Measurements from ENCODE around the gene SLIT3.
"Not testable (repeated sequence)": the region's sequence is repeated elsewhere in the genome, so short reads cannot be mapped to it uniquely, and the experiment has no call there.

Gene SLIT3

DNA sequence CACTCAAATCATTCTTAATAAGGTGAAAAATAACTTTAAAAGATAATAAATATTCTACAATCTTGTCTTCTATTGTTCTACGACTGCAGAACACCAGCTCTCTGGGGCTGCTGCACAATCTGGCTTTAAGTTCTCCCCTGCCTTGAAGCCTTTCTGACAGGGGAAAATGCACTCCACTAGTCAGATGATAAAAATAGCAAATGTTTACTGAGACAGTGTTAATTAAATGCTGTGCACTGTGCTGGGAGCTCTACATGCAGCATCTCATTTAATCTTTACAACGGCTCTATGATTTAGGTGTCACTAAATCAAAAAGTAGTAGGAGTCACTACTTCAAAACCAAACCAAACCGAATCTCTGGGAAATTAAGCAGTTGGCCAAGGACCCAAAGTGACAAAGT, 132.7 kb downstream of the SLIT3 start:
- DNase-seq = no peak

DNA sequence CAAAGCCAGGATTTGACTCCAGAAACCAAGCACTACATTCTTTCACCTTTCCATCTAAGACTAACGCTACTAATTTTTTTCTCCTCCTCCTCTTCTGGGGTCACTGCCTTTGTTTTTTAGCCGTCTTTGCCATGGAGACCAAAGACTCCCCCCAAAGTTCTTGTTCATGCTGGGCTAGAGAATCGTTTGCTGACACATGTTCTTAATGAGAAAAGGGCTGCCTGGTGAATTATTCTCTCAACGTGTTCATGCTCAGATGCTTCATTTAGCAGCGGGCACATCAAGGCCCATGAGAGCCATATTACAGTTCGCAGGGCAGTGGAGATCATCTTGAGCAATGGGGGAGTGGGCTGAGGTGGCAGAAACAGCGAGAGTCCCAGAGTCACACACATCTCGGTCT, 134.9 kb downstream of the SLIT3 start:
- no peak for DNase-seq

DNA sequence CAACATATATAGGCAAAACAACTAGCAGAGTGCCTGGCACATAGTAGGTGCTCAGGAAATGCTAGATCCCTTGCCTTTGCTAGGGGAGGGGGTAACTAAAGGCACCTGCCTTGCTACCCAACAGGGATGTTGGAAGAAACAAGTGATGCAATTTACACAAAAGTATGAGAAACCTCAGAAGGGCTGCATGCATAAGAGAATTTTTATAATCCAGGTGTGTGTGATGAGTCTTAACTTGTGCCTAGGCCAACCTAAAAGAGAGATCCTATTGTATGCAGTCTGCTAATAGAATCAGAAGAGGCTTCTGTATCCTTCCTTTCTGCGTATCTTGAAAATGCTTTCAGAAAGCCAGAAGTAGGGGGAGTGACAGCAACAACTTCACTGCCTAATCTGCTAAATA, 135.9 kb downstream of the SLIT3 start:
- DNase-seq = no peak

DNA sequence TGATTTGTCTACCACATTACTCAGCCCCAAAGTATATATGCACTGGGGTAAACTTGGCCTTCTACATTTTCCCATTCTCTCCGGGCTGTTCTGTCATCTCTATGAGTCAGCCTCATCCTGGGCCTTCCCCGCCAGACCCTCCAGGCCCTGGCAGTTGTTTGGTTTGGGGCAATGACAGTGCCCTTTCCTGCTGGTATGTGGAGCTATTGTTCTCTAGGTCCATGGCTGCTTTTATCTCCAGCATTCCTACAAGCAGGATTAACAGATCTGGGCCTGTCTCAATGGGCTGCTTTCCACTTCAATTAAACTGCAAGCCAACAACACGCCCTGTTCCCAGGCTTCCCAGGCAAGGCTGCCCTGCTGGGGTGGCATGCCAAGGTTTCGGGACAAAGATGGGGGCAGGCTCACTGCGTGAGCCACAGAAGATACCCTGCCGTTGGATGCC, 136.4 kb downstream of the SLIT3 start:
- DNase-seq = no peak

DNA sequence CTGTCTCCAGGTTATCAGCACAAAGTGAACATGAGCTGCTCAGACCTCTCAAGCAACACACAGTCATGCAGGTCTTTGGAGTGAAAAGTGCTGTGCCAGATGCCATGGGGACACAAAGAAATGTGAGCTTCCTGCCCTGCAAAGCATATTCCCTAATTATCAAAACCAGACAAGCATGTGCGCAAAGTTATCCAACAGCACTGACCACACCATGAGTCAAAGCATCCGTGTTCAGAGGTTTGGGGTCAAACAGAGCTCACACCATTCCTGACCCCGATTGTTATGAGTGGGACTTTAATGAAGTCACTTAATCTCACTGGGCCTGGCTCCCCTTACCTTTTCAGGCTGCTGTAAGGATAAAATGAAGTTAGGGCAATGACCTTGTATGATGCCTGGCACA, 138.5 kb downstream of the SLIT3 start:
- DNase-seq = no peak

DNA sequence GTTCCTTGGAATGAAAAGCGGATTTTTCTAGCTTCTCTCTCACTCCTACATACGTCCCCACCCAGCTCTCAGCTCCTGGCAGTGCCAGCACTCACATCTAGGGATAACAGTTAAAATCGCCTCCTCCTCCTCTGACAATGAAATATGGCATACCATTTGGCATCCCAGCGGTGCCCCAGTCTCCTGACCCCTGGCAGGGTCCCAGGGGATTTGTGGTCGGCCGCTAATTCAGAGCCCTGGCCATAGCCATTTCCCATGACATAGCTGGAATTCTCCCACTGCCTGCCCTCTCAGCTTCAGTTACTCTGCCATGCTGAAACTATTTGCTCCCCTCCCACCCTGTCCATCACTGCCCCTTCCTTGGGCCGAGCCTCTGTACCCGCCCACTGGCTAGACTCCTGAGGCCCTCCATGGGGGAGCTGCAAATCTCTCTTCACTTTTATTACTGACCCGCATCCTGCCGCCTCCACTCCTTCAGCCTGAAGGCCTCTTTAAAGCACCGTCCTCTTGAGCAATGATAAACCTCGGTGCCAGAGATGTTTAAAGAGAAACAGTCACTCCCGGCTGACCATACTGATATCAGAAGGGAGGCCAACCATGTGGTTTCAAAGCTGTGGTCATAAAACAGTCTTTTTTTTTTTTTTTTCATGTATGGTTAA, 139.8 kb downstream of the SLIT3 start:
- no peak for DNase-seq

DNA sequence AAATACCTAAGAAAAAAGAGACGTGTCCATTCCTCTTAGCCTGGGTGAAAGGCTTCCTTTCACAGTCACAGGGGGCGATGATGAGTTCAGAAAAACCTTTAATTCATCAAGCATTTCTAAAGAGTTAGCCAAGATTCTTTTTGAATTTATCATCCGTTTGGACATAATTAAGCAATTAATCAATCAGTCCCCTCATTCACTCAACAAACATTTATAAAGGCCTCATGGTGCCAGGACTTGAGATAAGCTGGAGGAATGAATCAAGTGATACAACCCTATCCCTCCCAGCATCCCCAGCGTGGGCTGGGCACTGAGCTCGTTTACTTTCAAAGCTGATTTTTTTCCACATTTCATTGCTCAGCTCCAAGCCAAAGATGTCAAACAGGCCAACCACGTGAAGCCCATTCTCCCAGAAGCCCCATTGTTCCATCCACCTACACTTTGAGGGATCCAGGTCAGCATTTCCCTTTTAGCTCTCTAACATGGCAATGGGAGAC, 140.5 kb downstream of the SLIT3 start:
- DNase-seq = no peak

DNA sequence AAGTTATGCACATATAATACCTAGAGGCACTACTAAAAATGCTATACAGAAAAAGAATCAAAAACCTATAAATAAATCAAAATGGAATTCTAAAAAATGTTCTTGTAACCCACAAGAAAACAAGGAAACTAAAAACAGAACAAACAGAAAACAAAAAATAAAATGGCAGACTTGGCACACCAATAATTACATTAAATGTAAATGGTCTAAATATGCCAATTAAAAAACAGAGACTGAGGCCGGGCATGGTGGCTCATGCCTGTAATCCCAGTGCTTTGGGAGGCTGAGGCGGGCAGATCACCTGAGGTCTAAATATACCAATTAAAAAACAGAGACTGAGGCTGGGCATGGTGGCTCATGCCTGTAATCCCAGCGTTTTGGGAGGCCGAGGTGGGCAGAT, 142.2 kb downstream of the SLIT3 start:
- DNase-seq = no peak

DNA sequence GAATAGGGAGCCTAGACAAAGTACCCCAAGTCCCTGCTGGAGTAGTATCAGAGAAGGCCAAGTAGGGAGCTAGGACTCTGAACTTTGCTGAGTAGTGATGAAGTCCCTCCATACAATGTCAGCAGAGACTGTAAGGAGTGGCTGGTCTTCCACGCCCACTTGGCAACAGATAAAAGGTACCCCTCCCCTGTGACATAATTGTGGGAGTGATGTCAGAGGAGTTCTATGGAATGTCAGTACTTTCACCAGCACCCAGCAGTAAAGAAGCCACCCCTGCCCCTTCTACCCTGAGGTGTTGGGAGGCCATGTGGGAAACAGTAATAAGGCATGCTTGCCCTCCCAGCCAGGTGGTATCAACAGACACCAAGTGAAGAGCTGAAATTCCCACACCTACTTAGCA, 143.9 kb downstream of the SLIT3 start:
- no peak for DNase-seq

DNA sequence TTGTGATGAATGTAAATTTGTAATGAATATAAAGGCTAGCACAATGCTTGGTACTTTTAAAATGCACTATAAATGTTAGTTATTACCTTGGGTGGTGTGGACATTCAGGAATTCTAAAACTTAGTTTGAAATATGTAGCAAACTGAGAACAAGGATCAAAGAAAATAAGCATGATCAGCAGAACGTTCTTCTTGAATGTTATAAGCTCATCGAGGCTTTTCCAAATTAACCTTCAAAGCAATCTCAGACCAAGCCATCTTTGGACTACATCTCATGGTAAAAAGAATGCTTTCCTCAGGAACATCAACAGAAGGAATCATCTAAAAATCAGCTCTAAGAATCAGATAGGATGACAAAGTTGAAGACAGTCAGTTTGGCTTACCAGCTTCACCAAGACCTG, 146.3 kb downstream of the SLIT3 start:
- no peak for DNase-seq

DNA sequence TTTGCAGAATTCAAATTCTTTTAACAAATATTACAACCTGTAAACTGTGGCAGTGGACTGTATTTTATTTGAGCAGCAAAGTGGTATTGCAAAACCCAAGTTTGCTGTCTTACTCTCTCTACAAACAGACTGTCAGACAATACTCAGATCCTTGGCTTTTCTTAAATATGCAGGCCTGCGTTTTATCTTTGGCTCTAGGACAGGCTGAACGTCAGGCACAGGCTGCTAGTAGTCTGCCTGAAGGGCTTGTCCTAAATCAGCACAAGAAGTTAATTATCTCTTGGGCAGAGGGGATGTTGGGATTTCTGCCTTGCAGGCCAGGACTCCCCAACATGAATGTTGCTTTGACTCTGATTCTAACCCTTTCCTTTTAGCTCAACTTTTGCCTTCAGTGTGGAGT, 147.5 kb downstream of the SLIT3 start:
- no peak for DNase-seq

DNA sequence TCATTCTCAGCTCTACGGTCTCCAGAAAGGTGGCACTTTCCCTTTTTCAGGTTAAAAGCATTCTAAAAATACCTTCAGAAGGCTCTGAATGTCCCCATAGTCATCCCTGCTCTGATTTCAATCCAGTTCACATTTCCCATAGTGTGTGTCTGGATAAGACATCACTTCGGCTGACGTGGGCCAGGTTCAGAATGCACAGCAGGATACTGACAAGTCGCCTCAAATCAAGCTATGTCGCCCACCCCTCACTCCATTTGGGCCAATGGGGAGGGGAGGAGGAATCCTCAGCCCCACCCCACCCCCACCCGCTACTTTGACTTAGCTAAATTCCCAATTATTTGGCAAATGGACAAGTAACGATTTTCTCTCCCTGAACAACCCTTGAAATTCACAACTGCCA, 148.0 kb downstream of the SLIT3 start:
- no peak for DNase-seq

DNA sequence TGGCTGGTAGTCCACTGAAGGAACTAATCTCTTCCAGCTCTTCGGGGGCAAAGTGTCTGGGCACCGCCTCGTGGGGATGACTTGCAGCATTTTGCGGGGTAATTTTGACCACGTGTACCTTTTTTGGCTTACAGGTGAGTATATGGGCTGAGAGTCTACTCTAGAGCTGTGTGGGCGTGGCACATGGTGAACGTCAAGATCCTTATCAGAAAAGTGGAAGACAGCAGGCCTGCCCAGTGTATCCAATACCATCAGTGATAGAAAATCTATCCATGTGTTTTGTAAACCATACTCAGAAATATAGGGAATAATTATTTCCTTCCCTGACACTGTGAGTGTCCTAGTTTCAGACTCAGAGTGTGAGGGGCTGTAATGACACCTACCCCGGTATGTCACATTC, 148.5 kb downstream of the SLIT3 start:
- no peak for DNase-seq

DNA sequence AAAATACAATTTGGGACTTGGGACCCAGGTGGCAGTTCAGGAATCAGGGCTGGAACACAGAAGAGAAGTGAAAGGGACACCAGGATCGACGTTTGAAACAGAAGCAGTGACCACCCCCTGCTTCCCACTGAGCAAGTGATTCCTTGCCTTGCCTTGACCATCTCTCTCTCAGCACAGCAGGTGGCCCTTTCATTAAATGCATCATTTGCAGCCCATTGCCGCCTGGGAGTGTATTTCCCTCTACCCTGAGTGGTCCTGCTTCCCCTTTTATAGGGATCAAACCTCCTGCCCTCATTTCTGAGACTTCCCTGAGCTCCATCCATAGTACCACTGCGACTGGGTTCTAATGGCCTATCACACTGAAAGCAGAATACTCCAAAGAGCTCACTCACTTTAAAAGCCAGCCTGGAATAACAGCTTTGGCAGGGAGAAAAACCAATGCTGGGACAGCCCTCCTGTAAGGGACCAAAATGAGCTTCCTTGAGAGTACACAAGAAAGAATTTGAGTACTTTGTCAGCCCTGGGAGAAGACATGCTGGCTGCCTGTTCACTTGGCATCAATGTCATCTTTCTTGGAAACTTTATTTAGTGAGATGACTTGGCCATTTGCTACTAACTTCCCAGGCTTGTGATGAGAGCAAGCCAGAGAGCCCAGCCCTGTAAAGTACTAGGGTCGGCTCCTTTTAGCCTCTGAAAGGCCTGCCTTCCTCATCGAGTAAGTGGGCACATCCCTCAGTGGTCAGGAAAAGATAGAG, 149.7 kb downstream of the SLIT3 start:
- no peak for DNase-seq

DNA sequence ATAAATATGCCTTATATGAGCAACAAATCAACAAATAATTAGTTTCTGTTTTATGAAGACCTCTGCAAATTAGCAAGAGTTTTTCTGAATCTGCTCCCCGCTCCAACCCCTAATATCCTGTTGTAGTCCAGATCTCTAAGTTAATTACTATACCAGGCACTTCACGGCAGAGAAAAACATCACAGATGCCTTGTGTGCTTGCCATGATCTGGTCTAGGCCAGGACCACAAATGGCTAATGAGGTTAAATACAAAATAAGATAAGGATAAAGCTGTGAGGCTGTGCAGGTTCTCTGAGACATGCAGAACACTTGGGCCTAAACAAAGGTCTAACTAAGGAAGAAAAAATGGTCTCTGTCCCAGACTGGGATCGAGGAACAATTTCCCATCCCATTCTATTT, 150.8 kb downstream of the SLIT3 start:
- no peak for DNase-seq

DNA sequence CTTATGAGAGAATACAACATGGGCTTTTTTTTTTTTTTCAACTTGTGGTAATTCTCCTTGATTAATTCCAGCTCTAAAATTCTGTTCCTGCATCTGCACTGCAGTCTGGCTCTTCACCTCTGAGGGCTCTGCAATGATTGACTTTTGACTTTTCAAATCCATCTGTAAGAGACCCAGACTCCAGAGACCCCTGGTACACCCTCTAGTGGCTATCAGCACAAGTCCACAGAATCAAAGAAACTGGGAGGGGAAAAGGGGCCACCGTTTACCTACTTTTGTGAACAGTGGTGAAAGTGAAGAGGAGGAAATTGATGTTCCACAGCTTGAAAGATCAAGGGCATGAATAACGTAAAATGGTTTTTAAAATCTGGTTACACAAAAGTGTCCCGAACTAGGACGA, 151.6 kb downstream of the SLIT3 start:
- DNase-seq = no peak

DNA sequence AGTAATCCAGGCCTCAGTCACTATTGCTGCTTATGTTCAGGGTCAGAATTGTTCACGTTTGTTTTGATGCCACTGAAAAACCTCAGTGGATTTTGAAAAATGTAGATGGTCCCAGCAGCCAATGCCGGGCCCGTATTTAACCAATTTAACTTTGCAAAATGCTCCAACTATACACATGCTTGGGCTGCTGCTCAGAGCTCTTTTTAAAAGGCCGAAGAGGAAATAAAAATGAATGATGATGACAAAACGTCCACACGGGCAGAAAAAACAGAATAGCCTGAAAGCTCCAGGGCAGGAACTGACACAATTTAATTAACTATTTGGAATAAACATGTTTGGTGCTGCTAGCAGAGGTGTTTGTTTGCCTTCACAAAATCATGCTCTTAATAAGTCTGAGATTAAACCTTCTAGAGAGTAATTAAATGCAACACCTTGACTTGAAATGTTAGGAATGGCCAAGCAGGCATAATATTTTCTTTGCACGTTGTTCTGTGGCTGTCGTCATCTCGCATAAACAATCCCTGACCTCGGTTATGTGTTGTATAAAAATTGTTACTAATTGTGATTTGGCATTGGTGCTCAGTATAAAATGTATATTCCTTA, 152.7 kb downstream of the SLIT3 start:
- DNase-seq = no peak

DNA sequence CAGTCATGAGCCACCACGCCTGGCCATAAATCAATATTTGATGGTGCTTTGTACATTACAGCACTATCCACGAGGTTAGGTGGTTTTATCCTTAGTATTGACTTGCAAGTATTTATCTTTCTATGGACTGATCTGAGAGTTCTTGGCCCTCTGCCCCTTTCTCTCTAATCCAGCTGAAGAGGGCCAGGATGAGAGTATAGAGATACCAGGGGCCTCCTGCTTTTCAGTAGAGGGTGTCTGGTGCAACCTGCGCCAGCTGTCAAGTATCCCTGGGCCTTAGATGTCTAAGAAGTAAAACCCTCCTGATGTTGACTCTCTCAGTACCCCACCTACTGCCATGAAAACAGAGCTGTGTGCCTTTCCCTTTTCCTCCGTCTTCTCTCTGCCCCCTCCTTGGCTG, 153.4 kb downstream of the SLIT3 start:
- no peak for DNase-seq

DNA sequence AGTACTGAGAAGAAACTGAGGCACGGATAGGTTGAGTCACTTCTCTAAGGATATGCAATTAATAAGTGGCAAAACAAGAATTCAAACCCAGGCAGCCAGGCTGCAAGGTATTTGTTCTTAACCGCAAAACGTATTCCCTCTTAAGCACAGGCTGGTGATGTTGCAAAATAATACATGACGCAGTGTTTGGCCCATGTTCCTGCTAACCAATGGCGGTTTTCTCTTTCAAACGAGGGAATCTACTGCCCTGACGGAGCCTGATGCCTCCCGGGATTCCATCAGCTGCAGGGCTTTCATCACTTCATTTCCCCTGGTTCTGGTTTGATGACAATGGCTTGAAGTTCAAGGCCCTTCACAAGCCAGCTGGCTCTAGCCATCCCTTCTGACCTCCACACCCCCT, 154.8 kb downstream of the SLIT3 start:
- DNase-seq = no peak

DNA sequence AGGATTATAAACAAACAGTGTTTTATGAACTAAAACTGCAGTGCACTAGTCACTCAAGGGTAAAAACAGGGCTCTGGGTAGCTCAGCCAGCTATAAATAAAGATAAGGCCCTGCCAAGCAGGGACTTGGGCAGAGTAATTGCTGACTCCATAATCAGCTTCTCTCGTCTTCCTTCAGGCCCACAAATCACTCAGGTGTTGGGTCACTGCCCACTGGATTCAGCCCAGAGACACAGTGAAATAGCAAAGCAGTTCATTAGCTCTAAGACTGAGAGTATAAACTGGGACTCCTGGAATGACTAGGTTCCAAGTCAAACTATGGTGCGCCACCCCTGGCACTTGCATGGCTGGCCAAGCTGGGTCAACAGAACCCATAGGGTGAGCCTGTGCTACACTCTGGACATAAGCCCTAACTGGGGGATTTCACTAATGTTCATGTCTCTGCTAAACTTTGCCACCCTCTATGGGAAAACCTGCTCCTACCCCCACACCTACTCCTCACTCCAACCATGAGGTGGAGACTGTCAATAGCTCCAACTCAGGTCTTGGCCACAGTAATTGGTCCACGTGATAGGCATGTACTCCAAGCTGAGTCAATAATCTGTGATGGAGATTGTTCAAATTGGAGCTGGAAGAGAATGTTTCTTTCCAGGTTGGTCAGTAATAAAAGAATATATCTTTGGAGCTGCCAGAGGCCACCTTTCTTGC, 158.5 kb downstream of the SLIT3 start:
- no peak for DNase-seq

DNA sequence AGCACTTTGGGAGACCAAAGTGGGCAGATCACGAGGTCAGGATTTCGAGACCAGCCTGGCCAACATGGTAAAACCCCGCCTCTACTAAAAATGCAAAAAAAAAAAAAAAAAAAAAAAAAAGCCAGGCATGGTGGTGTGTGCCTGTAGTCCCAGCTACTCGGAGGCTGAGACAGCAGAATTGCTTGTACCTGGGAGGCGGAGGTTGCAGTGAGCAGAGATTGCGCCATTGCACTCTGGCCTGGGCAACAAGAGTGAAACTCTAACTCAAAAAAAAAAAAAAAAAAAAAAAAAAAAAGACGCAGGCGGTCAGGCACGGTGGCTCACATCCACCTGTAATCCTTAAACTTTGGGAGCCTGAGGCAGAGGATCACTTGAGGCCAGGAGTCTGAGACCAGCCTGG, 160.7 kb downstream of the SLIT3 start:
- not testable (repeated sequence) for DNase-seq

DNA sequence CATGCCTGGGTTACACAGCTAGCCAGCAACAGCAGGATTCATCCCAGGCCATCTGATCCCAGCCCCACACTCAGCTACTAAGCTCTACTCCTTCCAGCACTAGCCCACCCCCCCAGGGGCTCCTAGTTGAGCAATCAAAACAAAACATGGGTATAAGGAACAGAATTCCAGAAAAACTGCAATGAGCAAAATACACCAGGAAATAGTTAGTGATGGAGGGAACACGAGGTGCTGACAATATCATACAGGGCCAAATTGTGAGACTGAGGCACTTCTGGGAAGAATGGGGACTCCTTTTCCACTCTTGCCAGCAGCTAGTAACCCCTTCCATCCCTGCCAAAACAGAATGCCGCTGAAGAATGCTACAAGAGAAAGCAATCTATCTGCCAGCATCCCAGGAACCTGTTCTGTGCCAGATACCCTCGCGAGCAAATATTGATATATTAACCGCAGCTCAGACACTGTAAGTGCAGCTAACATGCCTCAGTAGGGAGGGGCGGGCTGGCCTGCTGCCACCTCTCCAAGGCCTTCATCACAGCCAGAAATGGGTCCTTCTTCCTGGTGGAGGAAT, 161.4 kb downstream of the SLIT3 start:
- no peak for DNase-seq

DNA sequence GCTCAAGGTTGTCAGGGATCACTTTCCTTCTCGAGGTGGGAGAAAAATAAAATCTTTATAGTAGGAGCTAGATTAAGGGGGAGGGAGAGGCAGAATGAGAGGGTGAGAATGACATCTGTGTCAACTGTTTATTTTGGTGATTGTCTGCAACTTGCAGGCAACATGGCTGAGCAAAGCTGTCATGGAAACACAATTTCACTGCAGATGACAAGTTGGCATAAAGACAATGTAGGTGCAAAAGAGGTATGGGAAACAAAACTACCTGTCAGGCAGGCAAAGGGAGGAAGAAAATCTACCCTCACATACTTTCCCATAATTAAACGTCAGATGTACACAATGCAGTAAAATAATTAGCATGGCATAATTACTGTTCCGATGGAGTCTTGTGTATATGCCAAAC, 167.4 kb downstream of the SLIT3 start:
- no peak for DNase-seq
